H9 (cell line): ENCODE results near the gene NUMA1. TPM values are rescaled to one million over a fixed set of nuclear protein-coding genes. Genes with fewer than 3 reads are reported as not detected.

ENCODE experiments used
- DNase-seq: peaks from one replicate; pipeline ENCODE4 v3.0.0-alpha.2; 2017
- H2AFZ ChIP-seq: one replicate; pipeline ENCODE4 v1.6.1; 2013; ENCODE audit warnings: mild to moderate bottlenecking, low read length, control low read depth, moderate library complexity
- H2AK5ac ChIP-seq: 2 replicates; pipeline ENCODE4 v1.6.1; 2013; ENCODE audit warnings: low read length, control low read depth, mixed read lengths; ENCODE audit not compliant: insufficient read length
- H2BK120ac ChIP-seq: one replicate; pipeline ENCODE4 v1.6.1; 2013; ENCODE audit warnings: low read depth, mild to moderate bottlenecking, low read length, control low read depth, inconsistent platforms; ENCODE audit not compliant: poor library complexity, severe bottlenecking
- H2BK12ac ChIP-seq: 2 replicates; pipeline ENCODE4 v1.6.1; 2013; ENCODE audit warnings: low read length, control low read depth, mixed read lengths, low read depth; ENCODE audit not compliant: insufficient read length
- H2BK15ac ChIP-seq: 2 replicates; pipeline ENCODE4 v1.6.1; 2013; ENCODE audit warnings: low read depth, low read length, control low read depth
- H2BK20ac ChIP-seq: one replicate; pipeline ENCODE4 v1.6.1; 2013; ENCODE audit warnings: low read depth, mild to moderate bottlenecking, low read length, control low read depth, inconsistent platforms; ENCODE audit not compliant: poor library complexity, severe bottlenecking
- H2BK5ac ChIP-seq: 2 replicates; pipeline ENCODE4 v1.6.1; 2013; ENCODE audit warnings: low read length, control low read depth, mixed read lengths; ENCODE audit not compliant: insufficient read length
- H3K14ac ChIP-seq: 2 replicates; pipeline ENCODE4 v1.6.1; 2013; ENCODE audit warnings: low read length, control low read depth; ENCODE audit not compliant: insufficient read depth
- H3K18ac ChIP-seq: 2 replicates; pipeline ENCODE4 v1.6.1; 2013; ENCODE audit warnings: low read depth, mild to moderate bottlenecking, mixed read lengths, low read length, control low read depth; ENCODE audit not compliant: insufficient read length
- H3K23ac ChIP-seq: 2 replicates; pipeline ENCODE4 v1.6.1; 2013; ENCODE audit warnings: low read length, control low read depth, mixed read lengths, low read depth; ENCODE audit not compliant: insufficient read length
- H3K23me2 ChIP-seq: 2 replicates; pipeline ENCODE4 v1.6.1; 2013; ENCODE audit warnings: low read depth, mild to moderate bottlenecking, mixed read lengths, low read length, control low read depth; ENCODE audit not compliant: insufficient read length, poor library complexity, severe bottlenecking
- H3K27ac ChIP-seq: 2 replicates; pipeline ENCODE4 v1.5.1; 2013; ENCODE audit warnings: low read length, control low read depth, mixed read lengths, low read depth; ENCODE audit not compliant: insufficient read length
- H3K27me3 ChIP-seq: 2 replicates; pipeline ENCODE4 v1.6.1; 2013; ENCODE audit warnings: low read length, control low read depth, inconsistent platforms; ENCODE audit not compliant: insufficient read depth
- H3K4ac ChIP-seq: 2 replicates; pipeline ENCODE4 v1.6.1; 2013; ENCODE audit warnings: low read depth, mild to moderate bottlenecking, control low read depth, inconsistent platforms, low read length, moderate library complexity
- H3K4me1 ChIP-seq: 2 replicates; pipeline ENCODE4 v1.6.1; 2013; ENCODE audit warnings: low read length, control low read depth, inconsistent platforms; ENCODE audit not compliant: insufficient read depth
- H3K4me2 ChIP-seq: 2 replicates; pipeline ENCODE4 v1.6.1; 2013; ENCODE audit warnings: low read length, control low read depth, mixed read lengths; ENCODE audit not compliant: insufficient read length, insufficient read depth
- H3K56ac ChIP-seq: 2 replicates; pipeline ENCODE4 v1.6.1; 2013; ENCODE audit warnings: low read depth, mild to moderate bottlenecking, mixed read lengths, low read length, control low read depth; ENCODE audit not compliant: insufficient read length
- H3K79me1 ChIP-seq: 2 replicates; pipeline ENCODE4 v1.6.1; 2013; ENCODE audit warnings: low read depth, mild to moderate bottlenecking, moderate library complexity, low read length, control low read depth, inconsistent platforms; ENCODE audit not compliant: insufficient read depth, poor library complexity, severe bottlenecking
- H3K79me2 ChIP-seq: 2 replicates; pipeline ENCODE4 v1.6.1; 2013; ENCODE audit warnings: low read length, control low read depth, inconsistent platforms; ENCODE audit not compliant: insufficient read depth
- H3K9ac ChIP-seq: 2 replicates; pipeline ENCODE4 v1.6.1; 2013; ENCODE audit warnings: low read length, control low read depth, mixed read lengths; ENCODE audit not compliant: insufficient read length; ENCODE audit errors: extremely low read depth
- H3K9me3 ChIP-seq: one replicate; pipeline ENCODE4 v1.6.1; 2013; ENCODE audit warnings: low read depth, low read length, inconsistent platforms; ENCODE audit not compliant: control insufficient read depth
- H3T11ph ChIP-seq: one replicate; pipeline ENCODE4 v1.6.1; 2013; ENCODE audit warnings: mild to moderate bottlenecking, low read length, control low read depth, inconsistent platforms
- H4K20me1 ChIP-seq: one replicate; pipeline ENCODE4 v1.6.1; 2013; ENCODE audit not compliant: control insufficient read depth, insufficient read length, insufficient read depth
- H4K5ac ChIP-seq: 2 replicates; pipeline ENCODE4 v1.6.1; 2013; ENCODE audit warnings: low read depth, mild to moderate bottlenecking, mixed read lengths, low read length, control low read depth; ENCODE audit not compliant: insufficient read length
- H4K8ac ChIP-seq: replicated peaks from 2 replicates; pipeline ENCODE4 v1.6.1; 2013; ENCODE audit warnings: low read length, control low read depth, mixed read lengths, low read depth; ENCODE audit not compliant: insufficient read length
- H4K91ac ChIP-seq: 2 replicates; pipeline ENCODE4 v1.6.1; 2013; ENCODE audit warnings: low read depth, mild to moderate bottlenecking, moderate library complexity, mixed read lengths, low read length, control low read depth; ENCODE audit not compliant: insufficient read length
- H3K27ac Mint-ChIP-seq, 3 experiments: 2 replicates in 2 of 3; 3 replicates in 1 of 3; pipeline ENCODE4 v1.8.0; 2020 to 2021; ENCODE audit warnings: mixed read lengths in 3 of 3, mild to moderate bottlenecking in 1 of 3, moderate library complexity in 1 of 3
- H3K27me3 Mint-ChIP-seq: 2 replicates; pipeline ENCODE4 v1.8.0; 2021; ENCODE audit warnings: low read depth, mild to moderate bottlenecking, moderate library complexity, mixed read lengths
- H3K36me3 Mint-ChIP-seq, 3 experiments: 2 replicates in 2 of 3; 3 replicates in 1 of 3; pipeline ENCODE4 v1.8.0; 2020 to 2021; ENCODE audit warnings: low read depth in 3 of 3, mixed read lengths in 3 of 3; ENCODE audit not compliant: insufficient read depth in 1 of 3
- H3K4me1 Mint-ChIP-seq, 2 experiments: 2 replicates each; pipeline ENCODE4 v1.8.0; 2020; ENCODE audit warnings: mixed read lengths in 2 of 2
- H3K4me3 Mint-ChIP-seq, 2 experiments: 2 replicates in 1 of 2; 3 replicates in 1 of 2; pipeline ENCODE4 v1.8.0; 2020 to 2021; ENCODE audit warnings: mild to moderate bottlenecking in 2 of 2, mixed read lengths in 2 of 2, moderate library complexity in 1 of 2
- H3K9me3 Mint-ChIP-seq, 2 experiments: 2 replicates in 1 of 2; 3 replicates in 1 of 2; pipeline ENCODE4 v1.8.0; 2020; ENCODE audit warnings: mild to moderate bottlenecking in 2 of 2, mixed read lengths in 2 of 2, moderate library complexity in 1 of 2
- WGBS: extraction: QIAGEN DNeasy Blood & Tissue Kit; methylation state at CpG from one replicate; pipeline ENCODE4 v1.1.7; 2013; ENCODE audit warnings: missing lambda C conversion rate, low lambda C conversion rate, mixed read lengths; ENCODE audit not compliant: insufficient read length; ENCODE audit errors: extremely low coverage; 5-methylcytosine and 5-hydroxymethylcytosine counted together
- total RNA-seq: library from RNA; stranded (reverse); gene quantifications from 2 replicates; pipeline ENCODE4 v1.2.1, GENCODE V29; 2021
- TF ChIP-seq, protein P1 (sequence below): fragments of 200-600 bp; sonication (generic); conservative IDR thresholded peaks from 3 replicates; pipeline ENCODE4 v1.8.0; 2021; ENCODE audit warnings: antibody characterized with exemption, mild to moderate bottlenecking

Gene NUMA1
- total RNA-seq, 1 experiment from 2014 or later = 136 TPM

- H3K27ac Mint-ChIP-seq = peak overlapping the region in 1 of 3 experiments; percentile 39; a peak in 1 of 7 replicates
- Histone ChIP-seq H3K23ac (no peak overlapping the region), H3K4me2 (no peak overlapping the region), H2AK5ac (no peak overlapping the region), H2BK120ac (no peak overlapping the region), H3K79me2 (no peaks in the 10 kb centered on the region; the same call in 1 of the 2 replicates), H4K20me1 (no peaks in the 10 kb centered on the region), H4K91ac (no peak overlapping the region), H3T11ph (no peak overlapping the region), H3K4me1 (no peaks in the 10 kb centered on the region), H3K18ac (no peak overlapping the region), H3K4ac (no peak overlapping the region), H2BK20ac (no peak overlapping the region), H3K23me2 (no peaks in the 10 kb centered on the region), H3K27ac (no peak overlapping the region), H2BK15ac (no peak overlapping the region), H3K56ac (no peak overlapping the region), H4K5ac (no peak overlapping the region), H2BK5ac (no peak overlapping the region), H2AFZ (no peak overlapping the region), H2BK12ac (no peak overlapping the region), H3K9me3 (no peaks in the 10 kb centered on the region), H3K79me1 (no peaks in the 10 kb centered on the region), H3K9ac (no peak overlapping the region), H3K27me3 (no peaks in the 10 kb centered on the region), H3K14ac (no peak overlapping the region), H4K8ac (no peak overlapping the region)
- H3K4me1 Mint-ChIP-seq = peaks cover 10% of the 10 kb centered on the region in 2 experiments
- no peaks in the 10 kb centered on the region for H3K27me3 Mint-ChIP-seq
- H3K4me3 Mint-ChIP-seq = no peak overlapping the region
- no peaks in the 10 kb centered on the region for H3K9me3 Mint-ChIP-seq
- WGBS = no CpG with 5 or more reads among the region's 5 CpGs
- H3K36me3 Mint-ChIP-seq = peaks cover 27 to 78% (median 66%) of the 10 kb centered on the region in 3 experiments
- no peak for DNase-seq
- TF ChIP-seq, protein P1, sequence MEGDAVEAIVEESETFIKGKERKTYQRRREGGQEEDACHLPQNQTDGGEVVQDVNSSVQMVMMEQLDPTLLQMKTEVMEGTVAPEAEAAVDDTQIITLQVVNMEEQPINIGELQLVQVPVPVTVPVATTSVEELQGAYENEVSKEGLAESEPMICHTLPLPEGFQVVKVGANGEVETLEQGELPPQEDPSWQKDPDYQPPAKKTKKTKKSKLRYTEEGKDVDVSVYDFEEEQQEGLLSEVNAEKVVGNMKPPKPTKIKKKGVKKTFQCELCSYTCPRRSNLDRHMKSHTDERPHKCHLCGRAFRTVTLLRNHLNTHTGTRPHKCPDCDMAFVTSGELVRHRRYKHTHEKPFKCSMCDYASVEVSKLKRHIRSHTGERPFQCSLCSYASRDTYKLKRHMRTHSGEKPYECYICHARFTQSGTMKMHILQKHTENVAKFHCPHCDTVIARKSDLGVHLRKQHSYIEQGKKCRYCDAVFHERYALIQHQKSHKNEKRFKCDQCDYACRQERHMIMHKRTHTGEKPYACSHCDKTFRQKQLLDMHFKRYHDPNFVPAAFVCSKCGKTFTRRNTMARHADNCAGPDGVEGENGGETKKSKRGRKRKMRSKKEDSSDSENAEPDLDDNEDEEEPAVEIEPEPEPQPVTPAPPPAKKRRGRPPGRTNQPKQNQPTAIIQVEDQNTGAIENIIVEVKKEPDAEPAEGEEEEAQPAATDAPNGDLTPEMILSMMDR = no peak
Observed at GRCh38 chr11:72024069-72024754, 56.1 kb downstream of the NUMA1 start.
